H9 (cell line): ENCODE measurements around the gene PTP4A1. TPM values are rescaled to one million over a fixed set of nuclear protein-coding genes. Genes with fewer than 3 reads are reported as not detected.

Experiments
- DNase-seq: peaks from one replicate; pipeline ENCODE4 v3.0.0-alpha.2; 2017
- H2AFZ ChIP-seq: one replicate; pipeline ENCODE4 v1.6.1; 2013; ENCODE audit warnings: mild to moderate bottlenecking, low read length, control low read depth, moderate library complexity
- H2AK5ac ChIP-seq: 2 replicates; pipeline ENCODE4 v1.6.1; 2013; ENCODE audit warnings: low read length, control low read depth, mixed read lengths; ENCODE audit not compliant: insufficient read length
- H2BK120ac ChIP-seq: one replicate; pipeline ENCODE4 v1.6.1; 2013; ENCODE audit warnings: low read depth, mild to moderate bottlenecking, low read length, control low read depth, inconsistent platforms; ENCODE audit not compliant: poor library complexity, severe bottlenecking
- H2BK12ac ChIP-seq: 2 replicates; pipeline ENCODE4 v1.6.1; 2013; ENCODE audit warnings: low read length, control low read depth, mixed read lengths, low read depth; ENCODE audit not compliant: insufficient read length
- H2BK15ac ChIP-seq: 2 replicates; pipeline ENCODE4 v1.6.1; 2013; ENCODE audit warnings: low read depth, low read length, control low read depth
- H2BK20ac ChIP-seq: one replicate; pipeline ENCODE4 v1.6.1; 2013; ENCODE audit warnings: low read depth, mild to moderate bottlenecking, low read length, control low read depth, inconsistent platforms; ENCODE audit not compliant: poor library complexity, severe bottlenecking
- H2BK5ac ChIP-seq: 2 replicates; pipeline ENCODE4 v1.6.1; 2013; ENCODE audit warnings: low read length, control low read depth, mixed read lengths; ENCODE audit not compliant: insufficient read length
- H3K14ac ChIP-seq: 2 replicates; pipeline ENCODE4 v1.6.1; 2013; ENCODE audit warnings: low read length, control low read depth; ENCODE audit not compliant: insufficient read depth
- H3K18ac ChIP-seq: 2 replicates; pipeline ENCODE4 v1.6.1; 2013; ENCODE audit warnings: low read depth, mild to moderate bottlenecking, mixed read lengths, low read length, control low read depth; ENCODE audit not compliant: insufficient read length
- H3K23ac ChIP-seq: 2 replicates; pipeline ENCODE4 v1.6.1; 2013; ENCODE audit warnings: low read length, control low read depth, mixed read lengths, low read depth; ENCODE audit not compliant: insufficient read length
- H3K23me2 ChIP-seq: 2 replicates; pipeline ENCODE4 v1.6.1; 2013; ENCODE audit warnings: low read depth, mild to moderate bottlenecking, mixed read lengths, low read length, control low read depth; ENCODE audit not compliant: insufficient read length, poor library complexity, severe bottlenecking
- H3K27ac ChIP-seq: 2 replicates; pipeline ENCODE4 v1.5.1; 2013; ENCODE audit warnings: low read length, control low read depth, mixed read lengths, low read depth; ENCODE audit not compliant: insufficient read length
- H3K27me3 ChIP-seq: 2 replicates; pipeline ENCODE4 v1.6.1; 2013; ENCODE audit warnings: low read length, control low read depth, inconsistent platforms; ENCODE audit not compliant: insufficient read depth
- H3K4ac ChIP-seq: 2 replicates; pipeline ENCODE4 v1.6.1; 2013; ENCODE audit warnings: low read depth, mild to moderate bottlenecking, control low read depth, inconsistent platforms, low read length, moderate library complexity
- H3K4me1 ChIP-seq: 2 replicates; pipeline ENCODE4 v1.6.1; 2013; ENCODE audit warnings: low read length, control low read depth, inconsistent platforms; ENCODE audit not compliant: insufficient read depth
- H3K4me2 ChIP-seq: 2 replicates; pipeline ENCODE4 v1.6.1; 2013; ENCODE audit warnings: low read length, control low read depth, mixed read lengths; ENCODE audit not compliant: insufficient read length, insufficient read depth
- H3K56ac ChIP-seq: 2 replicates; pipeline ENCODE4 v1.6.1; 2013; ENCODE audit warnings: low read depth, mild to moderate bottlenecking, mixed read lengths, low read length, control low read depth; ENCODE audit not compliant: insufficient read length
- H3K79me1 ChIP-seq: 2 replicates; pipeline ENCODE4 v1.6.1; 2013; ENCODE audit warnings: low read depth, mild to moderate bottlenecking, moderate library complexity, low read length, control low read depth, inconsistent platforms; ENCODE audit not compliant: insufficient read depth, poor library complexity, severe bottlenecking
- H3K79me2 ChIP-seq: 2 replicates; pipeline ENCODE4 v1.6.1; 2013; ENCODE audit warnings: low read length, control low read depth, inconsistent platforms; ENCODE audit not compliant: insufficient read depth
- H3K9ac ChIP-seq: 2 replicates; pipeline ENCODE4 v1.6.1; 2013; ENCODE audit warnings: low read length, control low read depth, mixed read lengths; ENCODE audit not compliant: insufficient read length; ENCODE audit errors: extremely low read depth
- H3K9me3 ChIP-seq: one replicate; pipeline ENCODE4 v1.6.1; 2013; ENCODE audit warnings: low read depth, low read length, inconsistent platforms; ENCODE audit not compliant: control insufficient read depth
- H3T11ph ChIP-seq: one replicate; pipeline ENCODE4 v1.6.1; 2013; ENCODE audit warnings: mild to moderate bottlenecking, low read length, control low read depth, inconsistent platforms
- H4K20me1 ChIP-seq: one replicate; pipeline ENCODE4 v1.6.1; 2013; ENCODE audit not compliant: control insufficient read depth, insufficient read length, insufficient read depth
- H4K5ac ChIP-seq: 2 replicates; pipeline ENCODE4 v1.6.1; 2013; ENCODE audit warnings: low read depth, mild to moderate bottlenecking, mixed read lengths, low read length, control low read depth; ENCODE audit not compliant: insufficient read length
- H4K8ac ChIP-seq: replicated peaks from 2 replicates; pipeline ENCODE4 v1.6.1; 2013; ENCODE audit warnings: low read length, control low read depth, mixed read lengths, low read depth; ENCODE audit not compliant: insufficient read length
- H4K91ac ChIP-seq: 2 replicates; pipeline ENCODE4 v1.6.1; 2013; ENCODE audit warnings: low read depth, mild to moderate bottlenecking, moderate library complexity, mixed read lengths, low read length, control low read depth; ENCODE audit not compliant: insufficient read length
- H3K27ac Mint-ChIP-seq, 3 experiments: 2 replicates in 2 of 3; 3 replicates in 1 of 3; pipeline ENCODE4 v1.8.0; 2020 to 2021; ENCODE audit warnings: mixed read lengths in 3 of 3, mild to moderate bottlenecking in 1 of 3, moderate library complexity in 1 of 3
- H3K27me3 Mint-ChIP-seq: 2 replicates; pipeline ENCODE4 v1.8.0; 2021; ENCODE audit warnings: low read depth, mild to moderate bottlenecking, moderate library complexity, mixed read lengths
- H3K36me3 Mint-ChIP-seq, 3 experiments: 2 replicates in 2 of 3; 3 replicates in 1 of 3; pipeline ENCODE4 v1.8.0; 2020 to 2021; ENCODE audit warnings: low read depth in 3 of 3, mixed read lengths in 3 of 3; ENCODE audit not compliant: insufficient read depth in 1 of 3
- H3K4me1 Mint-ChIP-seq, 2 experiments: 2 replicates each; pipeline ENCODE4 v1.8.0; 2020; ENCODE audit warnings: mixed read lengths in 2 of 2
- H3K4me3 Mint-ChIP-seq, 2 experiments: 2 replicates in 1 of 2; 3 replicates in 1 of 2; pipeline ENCODE4 v1.8.0; 2020 to 2021; ENCODE audit warnings: mild to moderate bottlenecking in 2 of 2, mixed read lengths in 2 of 2, moderate library complexity in 1 of 2
- H3K9me3 Mint-ChIP-seq, 2 experiments: 2 replicates in 1 of 2; 3 replicates in 1 of 2; pipeline ENCODE4 v1.8.0; 2020; ENCODE audit warnings: mild to moderate bottlenecking in 2 of 2, mixed read lengths in 2 of 2, moderate library complexity in 1 of 2
- CTCF ChIP-seq: fragments of 200-600 bp; sonication (generic); conservative IDR thresholded peaks from 3 replicates; pipeline ENCODE4 v1.8.0; 2021; ENCODE audit warnings: antibody characterized with exemption, mild to moderate bottlenecking
- WGBS: extraction: QIAGEN DNeasy Blood & Tissue Kit; methylation state at CpG from one replicate; pipeline ENCODE4 v1.1.7; 2013; ENCODE audit warnings: missing lambda C conversion rate, low lambda C conversion rate, mixed read lengths; ENCODE audit not compliant: insufficient read length; ENCODE audit errors: extremely low coverage; 5-methylcytosine and 5-hydroxymethylcytosine counted together
- total RNA-seq: library from RNA; stranded (reverse); gene quantifications from 2 replicates; pipeline ENCODE4 v1.2.1, GENCODE V29; 2021

Gene PTP4A1
- total RNA-seq, 1 experiment from 2014 or later, result 85.9 TPM

DNA sequence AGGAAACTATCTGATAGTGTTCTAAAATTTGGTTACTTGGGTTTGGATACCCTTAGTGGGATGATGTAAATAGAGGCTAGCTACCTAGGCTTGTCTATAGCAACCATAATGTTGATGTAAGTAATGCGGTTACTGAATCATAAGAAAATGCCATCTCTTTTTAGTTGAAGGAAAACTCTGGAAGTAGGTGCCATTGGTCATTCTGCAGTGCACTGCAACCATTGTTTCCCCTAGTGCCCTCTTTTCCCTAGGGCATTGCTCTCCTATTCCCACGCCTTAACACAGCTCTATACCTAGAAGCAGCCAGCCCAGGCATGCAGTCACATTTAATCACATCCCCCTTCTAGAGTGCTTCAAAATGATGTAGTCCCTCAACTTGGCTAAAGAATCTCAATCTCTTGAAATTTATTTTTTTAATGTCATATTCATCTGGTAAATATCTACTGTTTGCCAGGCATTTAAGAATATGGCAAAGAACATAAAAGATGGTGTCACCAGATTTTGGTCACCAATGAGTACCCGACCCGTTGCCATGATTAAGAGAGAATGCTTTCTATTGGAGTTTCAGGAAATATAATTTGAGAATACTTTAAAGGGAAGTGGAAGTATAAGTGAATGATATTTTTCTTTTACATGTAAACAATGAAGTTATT is 10.4 kb downstream of the PTP4A1 start:
- no peak overlapping the region for H4K5ac ChIP-seq
- H3K23me2 ChIP-seq, result no peaks in the 10 kb centered on the region
- H3K4me1 ChIP-seq, result no peaks in the 10 kb centered on the region
- H3K27ac ChIP-seq, result no peak overlapping the region
- no peaks in the 10 kb centered on the region for H4K20me1 ChIP-seq
- H4K8ac ChIP-seq, result no peak overlapping the region
- H2AFZ ChIP-seq, result no peak overlapping the region
- no peak overlapping the region for H3K4me3 Mint-ChIP-seq
- no peak overlapping the region for H3T11ph ChIP-seq
- no peak for TF ChIP-seq CTCF
- H3K56ac ChIP-seq, result no peak overlapping the region
- H3K18ac ChIP-seq, result no peak overlapping the region
- no peak overlapping the region for H3K4ac ChIP-seq
- no peak overlapping the region for H4K91ac ChIP-seq
- no peaks in the 10 kb centered on the region for H3K9me3 ChIP-seq
- H3K36me3 Mint-ChIP-seq, result peaks cover 15 to 45% (median 36%) of the 10 kb centered on the region in 3 experiments; a peak in 6 of 7 replicates
- no peak overlapping the region for H2AK5ac ChIP-seq
- no peaks in the 10 kb centered on the region for H3K79me1 ChIP-seq
- H3K27me3 Mint-ChIP-seq, result peaks cover 3% of the 10 kb centered on the region
- peak overlapping the region in 1 of 3 experiments; percentile 42; a peak in 1 of 7 replicates for H3K27ac Mint-ChIP-seq
- H2BK12ac ChIP-seq, result no peak overlapping the region
- no CpG with 5 or more reads among the region's 4 CpGs for WGBS
- no peak overlapping the region for H3K23ac ChIP-seq
- H3K4me2 ChIP-seq, result no peak overlapping the region
- no peaks in the 10 kb centered on the region for H3K27me3 ChIP-seq
- no peak overlapping the region for H3K14ac ChIP-seq
- no peaks in the 10 kb centered on the region for H3K79me2 ChIP-seq
- H2BK120ac ChIP-seq, result no peak overlapping the region
- no peak overlapping the region for H2BK15ac ChIP-seq
- H2BK20ac ChIP-seq, result no peak overlapping the region
- no peaks in the 10 kb centered on the region for H3K4me1 Mint-ChIP-seq
- no peak overlapping the region for H3K9ac ChIP-seq
- DNase-seq, result no peak
- no peaks in the 10 kb centered on the region for H3K9me3 Mint-ChIP-seq
- H2BK5ac ChIP-seq, result no peak overlapping the region
